Smooth muscle cell (in vitro differentiated cells): Measurements from ENCODE around the gene ZBTB7C. TPM values are rescaled to one million over a fixed set of nuclear protein-coding genes. Genes with fewer than 3 reads are reported as not detected.

Experiments used
- DNase-seq: peaks from one replicate; lab custom pipeline; 2025; ENCODE audit not compliant: unreplicated experiment; lab: John Stamatoyannopoulos, UW
- H2AFZ ChIP-seq: fragments of 200-600 bp; sonication (generic); 2 replicates; pipeline ENCODE4 v1.6.0; 2016; ENCODE audit warnings: antibody characterized with exemption, low read depth, mild to moderate bottlenecking
- H3F3A ChIP-seq: fragments of 200-600 bp; sonication (generic); 2 replicates; pipeline ENCODE4 v1.6.0; 2017; ENCODE audit warnings: antibody characterized with exemption, low read depth
- H3K27ac ChIP-seq: fragments of 200-600 bp; sonication (generic); 2 replicates; pipeline ENCODE4 v1.5.1; 2016; ENCODE audit warnings: low read depth, mild to moderate bottlenecking
- H3K27me3 ChIP-seq: fragments of 200-600 bp; sonication (generic); 2 replicates; pipeline ENCODE4 v1.6.1; 2016; ENCODE audit warnings: low read depth, mild to moderate bottlenecking
- H3K36me3 ChIP-seq: fragments of 200-600 bp; sonication (generic); 2 replicates; pipeline ENCODE4 v1.5.1; 2016; ENCODE audit warnings: low read depth
- H3K4me1 ChIP-seq: fragments of 200-600 bp; sonication (generic); 2 replicates; pipeline ENCODE4 v1.5.1; 2016; ENCODE audit warnings: low read depth
- H3K4me2 ChIP-seq: fragments of 200-600 bp; sonication (generic); 2 replicates; pipeline ENCODE4 v1.6.0; 2016; ENCODE audit warnings: mild to moderate bottlenecking
- H3K4me3 ChIP-seq: fragments of 200-600 bp; sonication (generic); 2 replicates; pipeline ENCODE4 v1.5.1; 2016; ENCODE audit warnings: mild to moderate bottlenecking
- H3K79me2 ChIP-seq: fragments of 200-600 bp; sonication (generic); 2 replicates; pipeline ENCODE4 v1.6.0; 2016; ENCODE audit warnings: low read depth, mild to moderate bottlenecking
- H3K9ac ChIP-seq: fragments of 200-600 bp; sonication (generic); 2 replicates; pipeline ENCODE4 v1.6.0; 2016; ENCODE audit warnings: low read depth
- H3K9me3 ChIP-seq: fragments of 200-600 bp; sonication (generic); replicated peaks from 2 replicates; pipeline ENCODE4 v1.5.1; 2016; ENCODE audit warnings: low read depth
- H4K20me1 ChIP-seq: fragments of 200-600 bp; sonication (generic); 2 replicates; pipeline ENCODE4 v1.6.0; 2016; ENCODE audit warnings: low read depth
- WGBS: methylation state at CpG from one replicate; pipeline ENCODE4 v1.1.7; 2016; ENCODE audit warnings: low lambda C conversion rate; 5-methylcytosine and 5-hydroxymethylcytosine counted together
- polyA plus RNA-seq: library from polyadenylated mRNA; unstranded; fragments of >200 nt; fragmentation: Nextera tagmentation; extraction: Ambion mirVana; gene quantifications from 2 replicates; pipeline ENCODE4 v1.2.1, GENCODE V29; 2016
- total RNA-seq: library from RNA; depleted of rRNA; stranded (reverse); fragments of >200 nt; gene quantifications from 2 replicates; pipeline ENCODE4 v1.2.3, GENCODE V29; 2014
- TF ChIP-seq, protein P1 (sequence below): fragments of 200-600 bp; sonication (generic); IDR thresholded peaks from 2 replicates; pipeline ENCODE4 v1.5.1; 2017; ENCODE audit warnings: borderline replicate concordance, mild to moderate bottlenecking, antibody characterized with exemption; ENCODE audit not compliant: insufficient read depth, poor library complexity, severe bottlenecking

Gene ZBTB7C
- total and polyA plus RNA-seq, 2 experiments from 2014 or later, result 0.48 to 0.63 TPM

DNA sequence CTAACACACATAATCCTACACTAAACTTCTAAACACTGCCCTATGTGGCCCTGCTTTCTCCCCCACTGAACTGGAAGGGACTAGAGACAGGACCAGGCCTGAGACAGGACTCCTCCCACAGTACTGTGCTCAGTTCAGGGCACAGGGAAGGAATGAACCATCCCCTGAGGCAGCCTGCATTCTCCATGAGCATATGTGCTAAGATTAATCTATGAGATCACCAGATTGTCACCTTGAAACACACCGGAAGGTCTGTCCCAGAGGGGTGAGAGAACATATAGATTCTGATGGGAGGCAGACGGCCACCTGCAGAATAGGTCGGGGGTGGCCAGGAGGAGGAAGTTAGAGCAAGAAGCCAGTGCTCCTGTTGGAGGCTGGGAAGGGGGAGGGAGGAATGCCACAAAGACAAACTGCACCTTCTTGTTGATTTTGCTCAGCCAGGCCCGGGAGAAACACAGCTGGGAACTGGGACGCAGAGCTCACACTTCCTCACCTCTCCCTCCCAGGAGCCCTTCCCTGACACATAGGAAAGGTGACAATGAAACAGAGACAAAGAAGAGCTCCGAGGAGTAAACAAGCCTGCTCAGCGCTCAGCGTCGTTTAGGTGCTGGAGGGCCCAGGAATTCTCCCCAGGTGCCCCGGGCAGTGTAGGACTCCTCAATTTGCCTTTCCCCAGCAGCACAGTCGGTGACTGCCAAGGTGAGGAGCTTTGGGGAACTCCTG lies 52.1 kb downstream of the ZBTB7C start:
- H3K4me3 ChIP-seq, result no peak overlapping the region
- peaks cover 5% of the 10 kb centered on the region for H3K4me1 ChIP-seq
- H3K27ac ChIP-seq, result no peak overlapping the region
- TF ChIP-seq, protein P1, sequence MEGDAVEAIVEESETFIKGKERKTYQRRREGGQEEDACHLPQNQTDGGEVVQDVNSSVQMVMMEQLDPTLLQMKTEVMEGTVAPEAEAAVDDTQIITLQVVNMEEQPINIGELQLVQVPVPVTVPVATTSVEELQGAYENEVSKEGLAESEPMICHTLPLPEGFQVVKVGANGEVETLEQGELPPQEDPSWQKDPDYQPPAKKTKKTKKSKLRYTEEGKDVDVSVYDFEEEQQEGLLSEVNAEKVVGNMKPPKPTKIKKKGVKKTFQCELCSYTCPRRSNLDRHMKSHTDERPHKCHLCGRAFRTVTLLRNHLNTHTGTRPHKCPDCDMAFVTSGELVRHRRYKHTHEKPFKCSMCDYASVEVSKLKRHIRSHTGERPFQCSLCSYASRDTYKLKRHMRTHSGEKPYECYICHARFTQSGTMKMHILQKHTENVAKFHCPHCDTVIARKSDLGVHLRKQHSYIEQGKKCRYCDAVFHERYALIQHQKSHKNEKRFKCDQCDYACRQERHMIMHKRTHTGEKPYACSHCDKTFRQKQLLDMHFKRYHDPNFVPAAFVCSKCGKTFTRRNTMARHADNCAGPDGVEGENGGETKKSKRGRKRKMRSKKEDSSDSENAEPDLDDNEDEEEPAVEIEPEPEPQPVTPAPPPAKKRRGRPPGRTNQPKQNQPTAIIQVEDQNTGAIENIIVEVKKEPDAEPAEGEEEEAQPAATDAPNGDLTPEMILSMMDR, result no peak
- H3F3A ChIP-seq, result no peaks in the 10 kb centered on the region
- WGBS, result 46% methylated on average over 11 of the region's 11 CpGs
- H3K27me3 ChIP-seq, result no peaks in the 10 kb centered on the region
- H2AFZ ChIP-seq, result no peak overlapping the region
- H4K20me1 ChIP-seq, result no peaks in the 10 kb centered on the region
- H3K9ac ChIP-seq, result no peak overlapping the region
- DNase-seq, result no peak
- no peaks in the 10 kb centered on the region for H3K36me3 ChIP-seq
- no peak overlapping the region for H3K4me2 ChIP-seq
- no peaks in the 10 kb centered on the region for H3K9me3 ChIP-seq
- H3K79me2 ChIP-seq, result no peaks in the 10 kb centered on the region

DNA sequence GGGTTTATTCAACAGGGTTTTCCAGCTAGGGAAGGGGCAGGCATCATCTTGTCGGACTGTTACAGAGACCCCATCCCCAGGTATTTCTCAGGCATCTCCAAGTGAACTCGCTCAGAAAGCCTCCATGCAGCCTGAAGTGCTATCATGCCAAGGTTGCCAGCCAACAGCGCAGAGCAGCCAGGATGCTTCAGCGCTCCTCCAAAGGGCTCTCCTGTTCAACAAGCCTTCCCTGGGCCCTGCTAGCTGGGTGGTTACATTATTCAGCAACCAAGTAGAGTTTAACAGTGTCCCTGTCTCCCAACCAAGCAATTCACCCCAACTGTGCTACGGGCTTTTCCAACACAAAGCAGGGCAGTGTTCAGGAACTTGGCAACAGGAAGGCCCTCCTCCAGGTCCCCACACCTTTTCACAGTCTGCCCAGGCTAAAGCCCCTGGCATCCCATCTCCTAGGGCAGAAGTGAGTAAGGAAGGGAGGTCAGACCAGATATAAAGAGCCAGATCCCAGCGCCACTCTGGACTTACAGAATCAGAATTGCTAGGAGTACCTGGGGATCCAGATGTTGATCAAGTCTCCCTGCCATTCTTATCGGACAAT lies 52.9 kb downstream of the ZBTB7C start:
- no peaks in the 10 kb centered on the region for H3K79me2 ChIP-seq
- H3F3A ChIP-seq, result no peaks in the 10 kb centered on the region
- no peak overlapping the region for H3K4me3 ChIP-seq
- H4K20me1 ChIP-seq, result no peaks in the 10 kb centered on the region
- H3K9me3 ChIP-seq, result no peaks in the 10 kb centered on the region
- 98% methylated on average over 7 of the region's 7 CpGs for WGBS
- TF ChIP-seq, protein P1, result no peak
- no peak overlapping the region for H2AFZ ChIP-seq
- no peaks in the 10 kb centered on the region for H3K36me3 ChIP-seq
- H3K4me1 ChIP-seq, result peaks cover 5% of the 10 kb centered on the region
- H3K27me3 ChIP-seq, result no peaks in the 10 kb centered on the region
- H3K4me2 ChIP-seq, result no peak overlapping the region
- H3K9ac ChIP-seq, result no peak overlapping the region
- no peak overlapping the region for H3K27ac ChIP-seq
- no peak for DNase-seq

DNA sequence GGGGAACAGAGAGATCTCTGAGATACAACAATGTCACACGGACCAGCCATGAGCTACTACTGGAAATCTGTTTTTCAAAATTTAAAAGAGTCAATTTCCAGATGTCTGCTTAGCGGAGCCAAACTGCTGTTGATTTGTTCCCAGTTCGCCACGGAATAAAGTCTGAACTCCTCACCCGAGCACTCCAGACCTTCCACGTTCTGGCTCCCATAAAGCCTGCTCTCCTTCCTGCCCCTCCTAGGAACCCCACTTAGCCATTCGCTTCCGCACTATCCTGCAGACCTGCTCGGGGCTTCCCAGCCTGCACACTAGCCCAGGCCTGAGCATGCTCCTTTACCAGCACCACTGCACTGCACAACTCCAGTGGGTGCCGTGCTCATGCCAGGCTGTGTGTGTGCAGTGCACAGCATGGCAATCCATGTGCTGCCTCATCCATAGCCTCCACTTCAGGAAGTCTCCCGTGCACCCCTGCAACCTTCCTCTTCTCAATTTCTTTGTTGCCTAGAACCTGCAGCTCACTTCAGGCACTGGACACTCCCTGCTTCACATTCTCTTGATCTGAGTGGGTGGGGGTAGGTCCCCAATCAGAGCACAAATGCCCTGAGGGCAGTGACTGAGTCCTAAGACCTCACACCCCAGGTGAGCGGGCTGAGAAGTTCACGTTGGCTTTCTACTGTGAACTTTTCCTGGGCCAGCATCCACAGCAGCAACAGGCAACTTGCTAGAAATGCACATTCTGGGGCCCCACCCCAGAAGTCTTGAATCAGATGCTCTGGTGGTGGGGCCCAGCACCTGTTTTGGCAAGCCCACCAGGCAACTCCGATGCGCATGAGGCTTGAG lies 53.7 kb downstream of the ZBTB7C start:
- no peak for DNase-seq
- peaks cover 5% of the 10 kb centered on the region for H3K4me1 ChIP-seq
- no peak overlapping the region for H3K9ac ChIP-seq
- WGBS, result 92% methylated on average over 15 of the region's 15 CpGs
- H2AFZ ChIP-seq, result no peak overlapping the region
- no peaks in the 10 kb centered on the region for H3K9me3 ChIP-seq
- H3K79me2 ChIP-seq, result no peaks in the 10 kb centered on the region
- H3K27ac ChIP-seq, result no peak overlapping the region
- no peaks in the 10 kb centered on the region for H3K36me3 ChIP-seq
- H3K4me2 ChIP-seq, result no peak overlapping the region
- TF ChIP-seq, protein P1, result no peak
- no peak overlapping the region for H3K4me3 ChIP-seq
- no peaks in the 10 kb centered on the region for H3F3A ChIP-seq
- no peaks in the 10 kb centered on the region for H3K27me3 ChIP-seq
- no peaks in the 10 kb centered on the region for H4K20me1 ChIP-seq
